LNCaP clone FGC (cell line): ENCODE results near the gene HIGD1C.
"Not testable (repeated sequence)": the region's sequence is repeated elsewhere in the genome, so short reads cannot be mapped to it uniquely, and the experiment has no call there.

ENCODE experiments used
- DNase-seq: peaks from one replicate; pipeline ENCODE4 v3.0.0-alpha.2; 2011; ENCODE audit warnings: low read depth
- H3K4me3 ChIP-seq: 2 replicates; pipeline ENCODE4 v1.5.1; 2011; ENCODE audit warnings: mild to moderate bottlenecking, low read depth, low read length, control low read depth
- TF ChIP-seq, protein P1 (sequence below): IDR thresholded peaks from 2 replicates; pipeline ENCODE4 v1.5.1; 2012; ENCODE audit warnings: mild to moderate bottlenecking; ENCODE audit not compliant: control insufficient read depth, insufficient read depth; ENCODE audit errors: extremely low read depth

The HIGD1C gene

DNA sequence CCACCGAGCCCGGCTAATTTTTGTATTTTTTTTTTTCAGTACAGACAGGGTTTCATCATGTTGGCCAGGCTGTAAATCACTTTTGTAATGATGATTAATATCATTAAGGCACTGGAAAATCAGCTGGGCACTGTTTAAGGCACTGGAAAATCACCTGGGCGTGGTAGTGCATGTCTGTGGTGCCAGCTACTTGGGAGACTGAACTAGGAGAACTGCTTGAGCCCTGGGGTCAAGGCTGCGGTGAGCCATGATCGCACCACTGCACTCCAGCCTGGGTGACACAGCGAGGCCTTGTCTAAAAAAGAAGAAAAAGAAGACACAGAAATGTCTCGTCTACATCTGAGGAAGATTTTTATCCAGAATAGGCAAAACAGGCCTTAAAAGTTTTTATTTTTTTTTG, 61.1 kb downstream of the HIGD1C start:
- TF ChIP-seq, protein P1, sequence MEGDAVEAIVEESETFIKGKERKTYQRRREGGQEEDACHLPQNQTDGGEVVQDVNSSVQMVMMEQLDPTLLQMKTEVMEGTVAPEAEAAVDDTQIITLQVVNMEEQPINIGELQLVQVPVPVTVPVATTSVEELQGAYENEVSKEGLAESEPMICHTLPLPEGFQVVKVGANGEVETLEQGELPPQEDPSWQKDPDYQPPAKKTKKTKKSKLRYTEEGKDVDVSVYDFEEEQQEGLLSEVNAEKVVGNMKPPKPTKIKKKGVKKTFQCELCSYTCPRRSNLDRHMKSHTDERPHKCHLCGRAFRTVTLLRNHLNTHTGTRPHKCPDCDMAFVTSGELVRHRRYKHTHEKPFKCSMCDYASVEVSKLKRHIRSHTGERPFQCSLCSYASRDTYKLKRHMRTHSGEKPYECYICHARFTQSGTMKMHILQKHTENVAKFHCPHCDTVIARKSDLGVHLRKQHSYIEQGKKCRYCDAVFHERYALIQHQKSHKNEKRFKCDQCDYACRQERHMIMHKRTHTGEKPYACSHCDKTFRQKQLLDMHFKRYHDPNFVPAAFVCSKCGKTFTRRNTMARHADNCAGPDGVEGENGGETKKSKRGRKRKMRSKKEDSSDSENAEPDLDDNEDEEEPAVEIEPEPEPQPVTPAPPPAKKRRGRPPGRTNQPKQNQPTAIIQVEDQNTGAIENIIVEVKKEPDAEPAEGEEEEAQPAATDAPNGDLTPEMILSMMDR, result no peak
- DNase-seq, result no peak
- H3K4me3 ChIP-seq, result no peak overlapping the region

- not testable (repeated sequence) for DNase-seq
Measured at GRCh38 chr12:51014467-51014866, 62.1 kb downstream of the HIGD1C start.

GRCh38 chr12:51017452-51017851, 65.1 kb downstream of the HIGD1C start:
- TF ChIP-seq, protein P1, result no peak
- H3K4me3 ChIP-seq, result no peak overlapping the region
- DNase-seq, result no peak

More at GRCh38 chr12:51014467-51014866, 62.1 kb downstream of the HIGD1C start:
- H3K4me3 ChIP-seq, result not testable (repeated sequence)

DNA sequence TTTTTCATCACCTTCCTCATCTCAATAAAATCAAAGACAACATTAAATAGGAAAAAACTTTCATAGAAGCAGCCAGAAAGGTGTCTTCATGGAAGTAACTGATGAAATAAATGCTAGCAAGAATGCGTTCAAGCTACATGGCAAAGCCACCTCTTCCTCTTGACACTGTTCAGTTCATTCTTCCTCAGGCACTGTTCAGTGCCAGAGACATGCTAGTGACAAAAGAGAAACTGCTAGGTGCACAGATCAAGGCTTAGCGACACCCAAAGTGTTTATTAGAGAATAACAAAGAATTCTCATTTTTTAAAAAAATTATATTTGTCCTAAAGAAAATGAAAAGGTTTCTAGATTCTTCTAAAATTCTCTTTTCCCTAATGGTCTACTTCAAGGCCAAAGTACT, 66.6 kb downstream of the HIGD1C start:
- H3K4me3 ChIP-seq, result no peak overlapping the region
- DNase-seq, result no peak
- TF ChIP-seq, protein P1, result no peak

DNA sequence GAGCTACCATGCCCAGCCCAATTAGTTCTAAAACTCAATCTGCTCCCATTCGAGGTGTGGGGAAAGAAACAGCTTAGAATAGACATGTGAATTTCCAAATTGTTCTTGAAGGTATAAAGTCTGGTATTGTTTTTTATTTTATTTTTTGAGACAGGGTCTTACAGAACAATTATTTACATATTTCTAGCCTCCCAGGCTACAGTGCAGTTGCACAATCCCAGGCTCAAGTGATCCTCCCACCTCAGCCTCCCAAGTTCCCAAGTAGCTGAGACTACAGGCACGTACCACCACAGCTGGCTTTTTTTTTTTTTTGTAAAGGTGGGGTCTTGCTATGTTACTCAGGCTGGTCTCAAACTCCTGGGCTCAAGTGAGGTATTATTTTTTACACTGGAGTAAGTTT, 67.6 kb downstream of the HIGD1C start:
- TF ChIP-seq, protein P1, result no peak
- no peak for DNase-seq
- no peak overlapping the region for H3K4me3 ChIP-seq
